Smooth muscle cell (in vitro differentiated cells): Measurements from ENCODE around the gene SPPL3. TPM values are rescaled to one million over a fixed set of nuclear protein-coding genes. Genes with fewer than 3 reads are reported as not detected.

Source experiments
- DNase-seq: peaks from one replicate; lab custom pipeline; 2025; ENCODE audit not compliant: unreplicated experiment; lab: John Stamatoyannopoulos, UW
- H2AFZ ChIP-seq: fragments of 200-600 bp; sonication (generic); 2 replicates; pipeline ENCODE4 v1.6.0; 2016; ENCODE audit warnings: antibody characterized with exemption, low read depth, mild to moderate bottlenecking
- H3F3A ChIP-seq: fragments of 200-600 bp; sonication (generic); 2 replicates; pipeline ENCODE4 v1.6.0; 2017; ENCODE audit warnings: antibody characterized with exemption, low read depth
- H3K27ac ChIP-seq: fragments of 200-600 bp; sonication (generic); 2 replicates; pipeline ENCODE4 v1.5.1; 2016; ENCODE audit warnings: low read depth, mild to moderate bottlenecking
- H3K27me3 ChIP-seq: fragments of 200-600 bp; sonication (generic); 2 replicates; pipeline ENCODE4 v1.6.1; 2016; ENCODE audit warnings: low read depth, mild to moderate bottlenecking
- H3K36me3 ChIP-seq: fragments of 200-600 bp; sonication (generic); 2 replicates; pipeline ENCODE4 v1.5.1; 2016; ENCODE audit warnings: low read depth
- H3K4me1 ChIP-seq: fragments of 200-600 bp; sonication (generic); 2 replicates; pipeline ENCODE4 v1.5.1; 2016; ENCODE audit warnings: low read depth
- H3K4me2 ChIP-seq: fragments of 200-600 bp; sonication (generic); 2 replicates; pipeline ENCODE4 v1.6.0; 2016; ENCODE audit warnings: mild to moderate bottlenecking
- H3K4me3 ChIP-seq: fragments of 200-600 bp; sonication (generic); 2 replicates; pipeline ENCODE4 v1.5.1; 2016; ENCODE audit warnings: mild to moderate bottlenecking
- H3K79me2 ChIP-seq: fragments of 200-600 bp; sonication (generic); 2 replicates; pipeline ENCODE4 v1.6.0; 2016; ENCODE audit warnings: low read depth, mild to moderate bottlenecking
- H3K9ac ChIP-seq: fragments of 200-600 bp; sonication (generic); 2 replicates; pipeline ENCODE4 v1.6.0; 2016; ENCODE audit warnings: low read depth
- H3K9me3 ChIP-seq: fragments of 200-600 bp; sonication (generic); replicated peaks from 2 replicates; pipeline ENCODE4 v1.5.1; 2016; ENCODE audit warnings: low read depth
- H4K20me1 ChIP-seq: fragments of 200-600 bp; sonication (generic); 2 replicates; pipeline ENCODE4 v1.6.0; 2016; ENCODE audit warnings: low read depth
- CTCF ChIP-seq: fragments of 200-600 bp; sonication (generic); IDR thresholded peaks from 2 replicates; pipeline ENCODE4 v1.5.1; 2017; ENCODE audit warnings: borderline replicate concordance, mild to moderate bottlenecking, antibody characterized with exemption; ENCODE audit not compliant: insufficient read depth, poor library complexity, severe bottlenecking
- WGBS: methylation state at CpG from one replicate; pipeline ENCODE4 v1.1.7; 2016; ENCODE audit warnings: low lambda C conversion rate; 5-methylcytosine and 5-hydroxymethylcytosine counted together
- polyA plus RNA-seq: library from polyadenylated mRNA; unstranded; fragments of >200 nt; fragmentation: Nextera tagmentation; extraction: Ambion mirVana; gene quantifications from 2 replicates; pipeline ENCODE4 v1.2.1, GENCODE V29; 2016
- total RNA-seq: library from RNA; depleted of rRNA; stranded (reverse); fragments of >200 nt; gene quantifications from 2 replicates; pipeline ENCODE4 v1.2.3, GENCODE V29; 2014

SPPL3 gene
- total and polyA plus RNA-seq, 2 experiments from 2014 or later = 22.5 to 27.0 TPM

- WGBS = 92% methylated on average over 11 of the region's 11 CpGs
- H2AFZ ChIP-seq = no peak overlapping the region
- no peak for TF ChIP-seq CTCF
- H3K4me3 ChIP-seq = no peak overlapping the region
- no peak overlapping the region for H3K27ac ChIP-seq
- H3K27me3 ChIP-seq = no peaks in the 10 kb centered on the region
- H3K9me3 ChIP-seq = no peaks in the 10 kb centered on the region
- peaks cover under 1% of the 10 kb centered on the region for H3F3A ChIP-seq
- DNase-seq = no peak
- peaks cover 4% of the 10 kb centered on the region for H3K36me3 ChIP-seq
- no peaks in the 10 kb centered on the region for H3K79me2 ChIP-seq
- H3K4me1 ChIP-seq = peaks cover 6% of the 10 kb centered on the region
- H3K4me2 ChIP-seq = no peak overlapping the region
- no peak overlapping the region for H3K9ac ChIP-seq
- peaks cover 16% of the 10 kb centered on the region for H4K20me1 ChIP-seq
Measured at GRCh38 chr12:120771097-120771496, 133.1 kb downstream of the SPPL3 start.

GRCh38 chr12:120767071-120768024 is 136.8 kb downstream of the SPPL3 start:
- H2AFZ ChIP-seq = no peak overlapping the region
- peaks cover 4% of the 10 kb centered on the region for H3K36me3 ChIP-seq
- H3K9me3 ChIP-seq = no peaks in the 10 kb centered on the region
- H3K4me2 ChIP-seq = no peak overlapping the region
- TF ChIP-seq CTCF = no peak
- no peak overlapping the region for H3K4me3 ChIP-seq
- H3K27ac ChIP-seq = peak overlapping the region; percentile 1
- H3K4me1 ChIP-seq = peaks cover 6% of the 10 kb centered on the region
- 91% methylated on average over 11 of the region's 11 CpGs for WGBS
- no peaks in the 10 kb centered on the region for H3K79me2 ChIP-seq
- no peak for DNase-seq
- no peaks in the 10 kb centered on the region for H3K27me3 ChIP-seq
- H3K9ac ChIP-seq = no peak overlapping the region
- H3F3A ChIP-seq = peaks cover 11% of the 10 kb centered on the region
- H4K20me1 ChIP-seq = no peaks in the 10 kb centered on the region

- Histone ChIP-seq H3K4me3 (no peak overlapping the region), H2AFZ (no peak overlapping the region), H3K27me3 (no peaks in the 10 kb centered on the region), H3K36me3 (peaks cover 4% of the 10 kb centered on the region), H3K9me3 (no peaks in the 10 kb centered on the region), H3F3A (peaks cover 11% of the 10 kb centered on the region), H3K4me2 (no peak overlapping the region), H3K79me2 (no peaks in the 10 kb centered on the region), H3K27ac (no peak overlapping the region), H4K20me1 (no peaks in the 10 kb centered on the region), H3K4me1 (peaks cover 6% of the 10 kb centered on the region), H3K9ac (no peak overlapping the region)
- DNase-seq = no peak
- WGBS = 98% methylated on average over 5 of the region's 5 CpGs
- no peak for TF ChIP-seq CTCF
Measured at GRCh38 chr12:120766566-120766965, 137.6 kb downstream of the SPPL3 start.
